Parathyroid adenoma (tissue), 2 donors: ENCODE measurements around the gene OR1S1.

Source experiments
- H2AFZ ChIP-seq: fragments of 300-600 bp; sonication (generic); one replicate; pipeline ENCODE4 v1.7.0; 2017; ENCODE audit warnings: antibody characterized with exemption, mild to moderate bottlenecking
- H3K27ac ChIP-seq: fragments of 300-600 bp; sonication (generic); one replicate; pipeline ENCODE4 v1.7.0; 2017
- H3K27me3 ChIP-seq: fragments of 300-600 bp; sonication (generic); one replicate; pipeline ENCODE4 v1.7.0; 2017; ENCODE audit warnings: low read length; ENCODE audit not compliant: control insufficient read depth, insufficient read depth
- H3K36me3 ChIP-seq: fragments of 300-600 bp; sonication (generic); one replicate; pipeline ENCODE4 v1.7.0; 2017; ENCODE audit warnings: low read length; ENCODE audit not compliant: control insufficient read depth, insufficient read depth
- H3K4me1 ChIP-seq: fragments of 300-600 bp; sonication (generic); one replicate; pipeline ENCODE4 v1.7.0; 2017; ENCODE audit warnings: control low read depth
- H3K4me2 ChIP-seq: fragments of 300-600 bp; sonication (generic); one replicate; pipeline ENCODE4 v1.7.0; 2017; ENCODE audit warnings: low read length
- H3K4me3 ChIP-seq: fragments of 300-600 bp; sonication (generic); one replicate; pipeline ENCODE4 v1.7.0; 2017; ENCODE audit warnings: low read depth, low read length
- H3K79me2 ChIP-seq: fragments of 300-600 bp; sonication (generic); one replicate; pipeline ENCODE4 v1.7.0; 2017; ENCODE audit warnings: control low read depth
- H3K9ac ChIP-seq: fragments of 300-600 bp; sonication (generic); one replicate; pipeline ENCODE4 v1.7.0; 2017; ENCODE audit warnings: mild to moderate bottlenecking
- H3K9me3 ChIP-seq: fragments of 300-600 bp; sonication (generic); one replicate; pipeline ENCODE4 v1.7.0; 2017; ENCODE audit warnings: low read length; ENCODE audit not compliant: control insufficient read depth
- CTCF ChIP-seq: fragments of 300-600 bp; sonication (generic); IDR thresholded peaks from one replicate; pipeline ENCODE4 v1.7.0; 2017; ENCODE audit warnings: antibody characterized with exemption, mild to moderate bottlenecking
- donor health status: primary hyperparathyroidism.

The OR1S1 gene

GRCh38 chr11:58222721-58223120 lies 10.2 kb downstream of the OR1S1 start:
- TF ChIP-seq CTCF = no peak
- Histone ChIP-seq H3K9me3 (no peaks in the 10 kb centered on the region), H3K27me3 (no peaks in the 10 kb centered on the region), H2AFZ (no peak overlapping the region), H3K4me1 (no peaks in the 10 kb centered on the region), H3K4me2 (no peak overlapping the region), H3K9ac (no peak overlapping the region), H3K36me3 (no peaks in the 10 kb centered on the region), H3K79me2 (no peaks in the 10 kb centered on the region), H3K27ac (no peak overlapping the region), H3K4me3 (no peak overlapping the region)

- Histone ChIP-seq H3K9me3 (no peaks in the 10 kb centered on the region), H3K4me1 (no peaks in the 10 kb centered on the region), H3K4me3 (no peak overlapping the region), H3K27ac (no peak overlapping the region), H3K36me3 (no peaks in the 10 kb centered on the region), H3K4me2 (no peak overlapping the region), H3K79me2 (no peaks in the 10 kb centered on the region), H2AFZ (no peak overlapping the region), H3K9ac (no peak overlapping the region), H3K27me3 (no peaks in the 10 kb centered on the region)
- TF ChIP-seq CTCF = no peak
These were observed 15.6 kb downstream of the OR1S1 start for GRCh38 chr11:58227956-58228615.

GRCh38 chr11:58243954-58244353 lies 31.4 kb downstream of the OR1S1 start:
- Histone ChIP-seq H3K4me2 (no peak overlapping the region), H3K27me3 (no peaks in the 10 kb centered on the region), H2AFZ (no peak overlapping the region), H3K9ac (no peak overlapping the region), H3K4me1 (no peaks in the 10 kb centered on the region), H3K79me2 (no peaks in the 10 kb centered on the region), H3K36me3 (no peaks in the 10 kb centered on the region), H3K27ac (no peak overlapping the region), H3K4me3 (no peak overlapping the region), H3K9me3 (no peaks in the 10 kb centered on the region)
- no peak for TF ChIP-seq CTCF

- H3K27me3 ChIP-seq = no peaks in the 10 kb centered on the region
- H3K4me3 ChIP-seq = no peak overlapping the region
- H3K27ac ChIP-seq = no peak overlapping the region
- no peak for TF ChIP-seq CTCF
- no peaks in the 10 kb centered on the region for H3K36me3 ChIP-seq
- no peak overlapping the region for H3K4me2 ChIP-seq
- no peak overlapping the region for H2AFZ ChIP-seq
- no peak overlapping the region for H3K9ac ChIP-seq
- H3K4me1 ChIP-seq = no peaks in the 10 kb centered on the region
- no peaks in the 10 kb centered on the region for H3K79me2 ChIP-seq
- H3K9me3 ChIP-seq = no peaks in the 10 kb centered on the region
These were observed 42.4 kb downstream of the OR1S1 start for GRCh38 chr11:58254936-58255335.

- Histone ChIP-seq H3K4me1 (no peaks in the 10 kb centered on the region), H3K9ac (no peak overlapping the region), H3K27ac (no peak overlapping the region), H3K9me3 (no peaks in the 10 kb centered on the region), H2AFZ (no peak overlapping the region), H3K79me2 (no peaks in the 10 kb centered on the region), H3K27me3 (no peaks in the 10 kb centered on the region), H3K36me3 (no peaks in the 10 kb centered on the region), H3K4me2 (no peak overlapping the region), H3K4me3 (no peak overlapping the region)
- TF ChIP-seq CTCF = no peak
These were observed 47.5 kb downstream of the OR1S1 start for GRCh38 chr11:58259983-58260382.
